Hindlimb muscle (tissue), 1 donor: ENCODE results near the gene LINC01488. TPM values are rescaled to one million over a fixed set of nuclear protein-coding genes. Genes with fewer than 3 reads are reported as not detected.

Experiments
- DNase-seq: peaks from one replicate; pipeline ENCODE4 v3.0.0-alpha.2; 2013
- polyA plus RNA-seq: library from polyadenylated mRNA; unstranded; fragments of 120-200 nt; gene quantifications from one replicate; pipeline ENCODE4 v1.2.1, GENCODE V29; 2013; ENCODE audit not compliant: insufficient read length

The LINC01488 gene
- polyA plus RNA-seq, 1 donor, result 0.06 TPM

DNA sequence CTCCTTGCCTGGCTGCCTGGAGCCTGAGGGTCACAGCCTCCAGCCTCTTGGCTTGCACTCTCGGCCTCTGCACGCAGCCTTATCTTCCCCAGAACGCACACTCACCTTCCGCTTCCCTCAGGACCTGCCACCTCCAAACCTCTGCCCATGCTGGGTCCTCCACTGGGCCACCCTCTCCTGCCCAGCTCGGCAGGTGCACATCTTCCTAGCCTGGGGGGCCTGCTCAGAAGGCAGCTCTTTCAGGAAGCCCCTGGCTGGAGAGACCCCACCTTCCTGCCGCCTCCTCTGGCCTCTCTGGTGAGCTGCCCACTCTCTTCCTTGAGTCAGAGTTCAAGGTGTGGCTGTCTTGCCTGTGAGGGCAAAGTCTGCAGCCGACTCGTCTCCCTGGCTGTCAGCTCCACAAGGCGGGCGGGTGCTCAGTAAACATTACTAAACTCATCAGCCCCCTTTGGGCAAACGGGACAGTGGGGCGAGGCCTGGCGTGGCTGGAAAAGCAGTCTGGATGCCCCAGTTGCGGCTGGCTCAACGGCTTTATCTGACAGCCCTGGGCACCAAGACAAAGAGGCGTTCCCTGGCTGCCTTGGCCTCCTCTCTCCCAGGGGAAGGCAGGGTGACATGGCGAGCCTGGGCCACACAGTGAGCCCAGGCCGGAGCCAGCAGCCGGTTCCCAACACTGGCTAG, 1.7 kb upstream of the LINC01488 start:
- DNase-seq, result no peak

- peak; percentile 36 for DNase-seq
These were observed 693 bp upstream of the LINC01488 start for GRCh38 chr11:69480547-69481392.

GRCh38 chr11:69482322-69482721, 859 bp downstream of the LINC01488 start:
- no peak for DNase-seq

GRCh38 chr11:69483170-69483569, 1.7 kb downstream of the LINC01488 start:
- DNase-seq, result no peak

GRCh38 chr11:69483691-69484426, 2.4 kb downstream of the LINC01488 start:
- no peak for DNase-seq

- no peak for DNase-seq
These were observed 3.2 kb downstream of the LINC01488 start for GRCh38 chr11:69484427-69485259.

DNA sequence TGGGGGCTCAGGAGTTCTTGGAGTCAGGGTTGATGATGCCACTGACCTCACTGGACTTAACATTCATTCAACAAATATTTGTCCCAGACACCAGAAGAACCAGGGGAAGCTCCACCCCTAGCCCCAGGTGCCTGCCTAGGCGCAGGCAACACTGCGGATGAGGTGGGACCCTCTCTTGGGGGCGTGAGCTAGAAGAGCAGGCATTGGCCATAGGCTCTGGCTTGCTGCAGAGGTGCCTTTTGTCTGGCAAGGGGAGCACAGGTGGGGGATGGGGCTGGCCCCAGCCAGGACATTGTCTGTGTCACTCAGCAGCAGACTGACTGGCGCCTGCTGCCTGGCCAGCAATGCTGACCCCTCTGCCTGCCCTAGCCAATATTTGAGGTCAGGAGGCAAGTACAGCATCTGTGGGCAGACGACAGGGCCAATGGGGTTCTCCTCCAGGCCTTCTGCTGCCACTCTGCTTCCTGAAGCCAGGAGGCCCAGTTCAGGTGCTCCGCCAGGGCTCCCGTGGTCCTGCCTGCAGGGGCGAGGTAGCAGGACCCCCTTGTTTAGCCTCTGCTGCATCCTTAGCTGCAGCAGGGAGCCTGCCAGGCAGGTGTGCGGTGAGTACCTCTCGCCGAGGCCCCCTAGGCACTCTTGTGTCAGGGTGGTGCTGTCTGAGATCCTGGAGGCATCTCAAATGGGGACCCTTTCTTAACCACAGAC, 4.0 kb downstream of the LINC01488 start:
- DNase-seq, result no peak

GRCh38 chr11:69486056-69486772, 4.8 kb downstream of the LINC01488 start:
- no peak for DNase-seq

DNA sequence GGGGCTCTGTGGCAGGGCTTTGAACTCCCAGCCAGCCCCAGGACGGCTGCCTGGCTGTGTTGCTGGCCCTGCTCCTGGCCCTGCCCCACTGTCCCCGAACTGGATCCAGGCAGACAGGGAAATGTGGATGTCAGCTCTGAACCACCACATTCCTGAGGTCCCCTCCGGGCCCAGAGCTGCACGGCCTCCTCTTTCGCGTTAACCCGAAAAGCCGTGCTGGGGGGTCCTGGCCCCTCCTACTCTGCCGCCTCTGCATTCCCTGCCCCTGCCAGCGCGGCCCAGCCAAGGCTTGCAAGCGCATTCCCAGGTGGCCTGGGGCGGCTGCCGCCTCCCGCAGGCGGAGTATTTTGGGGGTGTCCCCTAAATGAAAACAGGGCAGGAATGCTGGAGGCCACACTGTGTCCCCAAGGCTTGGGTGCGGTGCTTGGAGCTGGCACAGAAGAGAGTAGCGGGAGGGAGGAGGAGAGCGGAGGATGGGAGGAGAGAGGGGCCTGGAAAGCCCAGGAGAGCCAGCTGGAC, 5.4 kb downstream of the LINC01488 start:
- DNase-seq, result no peak

- no peak for DNase-seq
These were observed 5.9 kb downstream of the LINC01488 start for GRCh38 chr11:69487391-69487790.

GRCh38 chr11:69487849-69488542, 6.5 kb downstream of the LINC01488 start:
- no peak for DNase-seq

GRCh38 chr11:69488543-69488940, 7.1 kb downstream of the LINC01488 start:
- DNase-seq, result no peak

DNA sequence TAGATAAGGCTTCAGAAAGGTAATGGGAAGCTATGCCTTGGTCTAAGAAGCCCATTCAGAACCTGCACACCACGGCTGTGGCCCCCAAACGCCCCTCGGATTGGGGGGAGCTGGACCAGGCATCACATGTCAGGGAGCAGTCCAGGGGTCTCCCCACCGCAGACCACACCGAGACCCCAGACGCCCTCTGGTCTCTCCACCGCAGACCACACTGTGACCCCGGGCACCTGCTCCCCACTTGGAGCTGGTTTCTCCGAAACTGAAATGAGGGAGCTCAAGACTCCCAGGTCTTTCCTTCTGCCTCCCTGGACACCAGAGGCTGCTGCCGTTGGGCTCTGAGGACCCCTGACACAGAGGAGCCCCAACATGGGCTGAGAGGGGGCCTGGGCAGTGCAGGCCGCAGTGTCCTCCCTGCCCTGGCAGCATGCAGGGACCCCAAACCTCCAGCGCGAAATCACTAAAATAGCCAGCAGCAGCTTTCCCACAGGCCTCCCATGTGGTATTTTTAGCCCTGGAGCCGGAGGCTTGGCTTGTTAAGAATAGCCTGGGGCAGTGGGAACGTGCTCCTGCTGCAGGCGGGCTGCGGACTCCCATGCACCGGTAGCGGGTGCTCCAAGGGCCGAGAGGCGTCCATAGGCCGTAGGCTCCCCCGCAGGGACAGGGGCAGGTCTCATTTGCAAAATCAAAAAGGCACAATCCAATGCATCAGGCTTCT, 7.7 kb downstream of the LINC01488 start:
- DNase-seq, result no peak

GRCh38 chr11:69489746-69490365, 8.4 kb downstream of the LINC01488 start:
- no peak for DNase-seq

DNA sequence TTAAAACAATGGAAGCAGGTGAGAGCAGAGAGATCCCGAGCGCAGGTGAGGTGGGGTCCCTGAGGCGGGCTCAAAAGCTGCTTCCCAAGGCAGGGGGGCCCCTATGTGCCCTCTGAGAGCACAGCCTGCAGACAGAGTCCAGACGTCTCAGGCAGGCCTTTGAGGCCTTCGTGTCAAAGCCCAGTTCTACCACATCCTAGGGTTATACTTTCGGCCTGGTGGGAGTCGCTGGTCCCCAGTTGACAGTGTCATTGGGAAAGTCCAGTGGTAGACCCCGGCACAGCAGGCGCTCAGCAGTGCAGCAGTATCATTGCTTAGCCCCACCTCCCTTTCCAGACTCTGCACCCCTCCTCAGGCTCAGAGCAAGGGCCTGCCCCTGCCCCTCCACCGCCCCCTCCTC, 9.1 kb downstream of the LINC01488 start:
- DNase-seq, result no peak

DNA sequence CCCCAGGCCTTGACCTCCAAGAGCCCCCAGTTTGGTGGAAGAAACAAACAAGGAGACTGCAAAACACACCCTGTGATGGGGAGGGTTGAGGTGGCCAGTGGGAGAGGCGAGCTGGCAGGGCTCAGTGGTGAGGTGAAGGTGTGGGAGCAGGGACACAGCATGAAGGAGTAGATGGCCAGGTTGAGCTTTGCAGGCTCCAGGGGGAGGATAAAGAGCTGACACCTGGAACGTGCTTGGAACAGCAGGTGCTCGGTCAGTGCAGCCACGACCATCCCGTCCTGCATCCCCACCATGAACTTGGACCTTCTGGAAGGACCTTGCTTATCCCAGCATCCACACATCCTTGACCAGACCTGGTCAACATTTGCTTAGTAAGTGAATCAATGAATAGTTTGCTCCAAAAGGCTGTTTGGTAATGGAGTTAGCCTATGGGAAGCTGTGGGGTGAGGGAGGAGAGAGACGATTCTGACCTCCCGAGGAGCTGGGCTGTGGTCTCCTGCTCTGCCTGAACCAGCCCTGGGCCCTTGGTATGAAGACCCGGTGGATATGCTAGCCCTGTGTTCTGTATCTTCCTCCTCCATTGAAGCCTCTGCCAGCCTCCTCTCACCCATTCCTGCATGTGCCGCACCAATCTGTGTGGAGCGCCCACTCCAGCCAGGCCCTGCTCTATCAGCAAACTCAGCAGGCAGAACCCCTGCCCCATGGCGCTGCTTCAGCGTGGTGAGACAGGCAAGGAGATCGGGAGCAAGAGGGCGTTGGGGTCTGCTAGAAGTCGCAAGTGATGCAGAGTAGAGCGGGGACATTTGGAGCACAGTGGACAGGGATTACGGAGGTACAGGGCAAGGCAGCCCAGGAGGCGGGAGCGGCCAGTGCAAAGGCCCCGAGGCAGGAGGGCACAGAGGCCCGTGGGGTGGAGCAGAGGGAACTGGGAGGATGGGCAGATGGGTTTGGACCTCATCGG, 9.9 kb downstream of the LINC01488 start:
- no peak for DNase-seq

GRCh38 chr11:69492201-69492991, 10.9 kb downstream of the LINC01488 start:
- no peak for DNase-seq
